DOHH2 (cell line): ENCODE measurements around the gene PTGDR2.

Experiments
- H3F3A ChIP-seq: fragments of 200-600 bp; sonication (generic), shearing (Covaris generic); 2 replicates; pipeline ENCODE4 v1.6.0; 2016; ENCODE audit warnings: antibody characterized with exemption, mild to moderate bottlenecking; ENCODE audit not compliant: control insufficient read depth, insufficient read depth
- H3K27ac ChIP-seq: fragments of 200-600 bp; sonication (generic); 2 replicates; pipeline ENCODE4 v1.5.1; 2014; ENCODE audit warnings: low read depth, mild to moderate bottlenecking, low read length, moderate library complexity
- H3K27me3 ChIP-seq: fragments of 200-600 bp; sonication (generic); 2 replicates; pipeline ENCODE4 v1.6.1; 2014; ENCODE audit warnings: mild to moderate bottlenecking, low read length, mixed read lengths; ENCODE audit not compliant: control insufficient read depth
- H3K36me3 ChIP-seq: fragments of 200-600 bp; sonication (generic); 2 replicates; pipeline ENCODE4 v1.6.1; 2014; ENCODE audit warnings: mild to moderate bottlenecking, low read length, moderate library complexity, mixed read lengths; ENCODE audit not compliant: control insufficient read depth
- H3K4me1 ChIP-seq: fragments of 200-600 bp; sonication (generic); 2 replicates; pipeline ENCODE4 v1.6.1; 2014; ENCODE audit warnings: mild to moderate bottlenecking, low read length, mixed read lengths; ENCODE audit not compliant: control insufficient read depth
- H3K4me2 ChIP-seq: fragments of 200-600 bp; sonication (generic); 2 replicates; pipeline ENCODE4 v1.6.0; 2014; ENCODE audit warnings: mild to moderate bottlenecking, low read length, moderate library complexity
- H3K4me3 ChIP-seq: fragments of 200-600 bp; sonication (generic); 2 replicates; pipeline ENCODE4 v1.5.1; 2014; ENCODE audit warnings: mild to moderate bottlenecking, low read length, mixed read lengths
- H3K79me2 ChIP-seq: fragments of 200-600 bp; sonication (generic); 2 replicates; pipeline ENCODE4 v1.6.1; 2014; ENCODE audit warnings: mild to moderate bottlenecking, low read length, mixed read lengths; ENCODE audit not compliant: control insufficient read depth
- H3K9me2 ChIP-seq: fragments of 200-600 bp; sonication (generic); replicated peaks from 2 replicates; pipeline ENCODE4 v1.6.1; 2014; ENCODE audit warnings: mild to moderate bottlenecking, low read length, mixed read lengths; ENCODE audit not compliant: control insufficient read depth
- H3K9me3 ChIP-seq: fragments of 200-600 bp; sonication (generic); 2 replicates; pipeline ENCODE4 v1.6.1; 2014; ENCODE audit warnings: antibody characterized with exemption, low read length, mixed read lengths; ENCODE audit not compliant: control insufficient read depth, insufficient read depth
- H4K20me1 ChIP-seq: fragments of 200-600 bp; sonication (generic); 2 replicates; pipeline ENCODE4 v1.6.0; 2014; ENCODE audit warnings: low read depth, mild to moderate bottlenecking, antibody characterized with exemption, low read length, moderate library complexity; ENCODE audit not compliant: control insufficient read depth, insufficient read depth
- CTCF ChIP-seq: fragments of 200-600 bp; sonication (generic); IDR thresholded peaks from one replicate; pipeline ENCODE4 v1.5.1; 2014; ENCODE audit warnings: antibody characterized with exemption, mild to moderate bottlenecking, low read depth, low read length; ENCODE audit not compliant: poor library complexity, severe bottlenecking
- EZH2phosphoT487 ChIP-seq: fragments of 200-600 bp; sonication (generic); IDR thresholded peaks from 2 replicates; pipeline ENCODE4 v1.6.1; 2017; ENCODE audit warnings: borderline replicate concordance, mild to moderate bottlenecking, antibody characterized with exemption, low read length, moderate library complexity, mixed read lengths

Gene PTGDR2

GRCh38 chr11:60870276-60870675 is 14.5 kb upstream of the PTGDR2 start:
- Histone ChIP-seq H3F3A (no peaks in the 10 kb centered on the region), H3K4me1 (no peaks in the 10 kb centered on the region), H3K27me3 (no peaks in the 10 kb centered on the region), H3K4me2 (no peak overlapping the region), H3K4me3 (no peak overlapping the region), H3K9me2 (no peaks in the 10 kb centered on the region), H3K79me2 (no peaks in the 10 kb centered on the region), H3K36me3 (no peaks in the 10 kb centered on the region), H4K20me1 (no peaks in the 10 kb centered on the region), H3K9me3 (no peaks in the 10 kb centered on the region), H3K27ac (no peak overlapping the region)
- no peak for TF ChIP-seq EZH2phosphoT487
- no peak for TF ChIP-seq CTCF

- Histone ChIP-seq H3K4me3 (no peak overlapping the region), H3K9me2 (no peaks in the 10 kb centered on the region), H3K27me3 (no peaks in the 10 kb centered on the region), H3K9me3 (no peaks in the 10 kb centered on the region), H3K4me1 (no peaks in the 10 kb centered on the region), H4K20me1 (no peaks in the 10 kb centered on the region), H3K79me2 (no peaks in the 10 kb centered on the region), H3K36me3 (no peaks in the 10 kb centered on the region), H3F3A (no peaks in the 10 kb centered on the region), H3K27ac (no peak overlapping the region), H3K4me2 (no peak overlapping the region)
- TF ChIP-seq EZH2phosphoT487 (no peak), CTCF (no peak)
Observed at GRCh38 chr11:60869451-60869825, 13.7 kb upstream of the PTGDR2 start.

GRCh38 chr11:60868682-60869450 is 13.1 kb upstream of the PTGDR2 start:
- no peaks in the 10 kb centered on the region for H3F3A ChIP-seq
- H3K4me1 ChIP-seq = no peaks in the 10 kb centered on the region
- H3K27me3 ChIP-seq = no peaks in the 10 kb centered on the region

More at GRCh38 chr11:60868682-60869450, 13.1 kb upstream of the PTGDR2 start:
- no peaks in the 10 kb centered on the region for H3K36me3 ChIP-seq
- H3K4me3 ChIP-seq = no peak overlapping the region
- H3K79me2 ChIP-seq = no peaks in the 10 kb centered on the region
- no peaks in the 10 kb centered on the region for H3K9me3 ChIP-seq
- no peaks in the 10 kb centered on the region for H3K9me2 ChIP-seq
- H4K20me1 ChIP-seq = no peaks in the 10 kb centered on the region
- no peak overlapping the region for H3K27ac ChIP-seq
- TF ChIP-seq EZH2phosphoT487 (no peak), CTCF (no peak)
- no peak overlapping the region for H3K4me2 ChIP-seq
